ENCODE measurements around the gene EHHADH. TPM values are rescaled to one million over a fixed set of nuclear protein-coding genes. Genes with fewer than 3 reads are reported as not detected.

The EHHADH gene
- polyA plus RNA-seq, 1 of the 3 experiments (the other 2 are of a cell fraction), result 2.5 TPM

- Histone ChIP-seq H2AFZ (ENCODE audit: low read depth) (no peak overlapping the region), H3K27me3 (ENCODE audit: insufficient read depth) (no peaks in the 10 kb centered on the region), H3K9ac (no peak overlapping the region), H3K27ac (ENCODE audit: low read depth in 2 of 2, low read length in 1 of 2) (no peak overlapping the region), H3K36me3 (replicated peaks in 1 of 2; ENCODE audit: control insufficient read depth in 1 of 2, insufficient read depth in 2 of 2, low read length in 1 of 2) (peaks cover 3 to 19% of the 10 kb centered on the region in 2 experiments), H3F3A (replicated peaks; ENCODE audit: insufficient read depth) (no peaks in the 10 kb centered on the region), H3K9me3 (peaks cover 13% of the 10 kb centered on the region), H3K4me3 (ENCODE audit: low read depth in 2 of 2, low read length in 1 of 2) (no peak overlapping the region), H3K4me2 (no peak overlapping the region), H3K9me2 (no peaks in the 10 kb centered on the region), H3K79me2 (ENCODE audit: insufficient read depth) (no peaks in the 10 kb centered on the region), H4K20me1 (ENCODE audit: insufficient read depth) (no peaks in the 10 kb centered on the region), H3K4me1 (ENCODE audit: control insufficient read depth in 1 of 2, insufficient read depth in 2 of 2, low read depth in 1 of 2, low read length in 1 of 2) (no peaks in the 10 kb centered on the region)
- ChIA-PET POLR2A (no interaction called here), CTCF (interaction anchor here (0.7 to 2.3 kb wide), 4 partner anchors 17 to 57 kb away, joined by 3 to 6 read pairs (median 4); partner anchors contain the start of gene EHHADH)
- TF ChIP-seq ZBTB33 (IDR thresholded peaks at IDR 0.05; ENCODE audit: borderline replicate concordance, low read depth), result no peak
- TF ChIP-seq RFX5 (IDR thresholded peaks at IDR 0.05; ENCODE audit: low read length), result no peak
- no peak for TF ChIP-seq JUND (IDR thresholded peaks at IDR 0.05)
- TF ChIP-seq GABPA (IDR thresholded peaks at IDR 0.05; ENCODE audit: low read depth), result no peak
- no peak for TF ChIP-seq MAX (IDR thresholded peaks at IDR 0.05; ENCODE audit: low read depth)
- TF ChIP-seq NFIC (IDR thresholded peaks at IDR 0.05; ENCODE audit: borderline replicate concordance), result no peak
- no peak for TF ChIP-seq POLR2AphosphoS5 (IDR thresholded peaks at IDR 0.05; ENCODE audit: low read depth, low read length)
- TF ChIP-seq CTCF (IDR thresholded peaks at IDR 0.05), result no peak
- TF ChIP-seq USF2 (IDR thresholded peaks at IDR 0.05; ENCODE audit: borderline replicate concordance, low read depth, low read length), result no peak
- no peak for TF ChIP-seq RCOR1 (IDR thresholded peaks at IDR 0.05; ENCODE audit: low read length)
- TF ChIP-seq TEAD4 (IDR thresholded peaks at IDR 0.05; ENCODE audit: borderline replicate concordance, insufficient read depth), result no peak
- no peak for TF ChIP-seq IRF3 (IDR thresholded peaks at IDR 0.05; ENCODE audit: low read depth, low read length)
- no peak for TF ChIP-seq USF1 (IDR thresholded peaks at IDR 0.05; ENCODE audit: borderline replicate concordance, low read depth)
- TF ChIP-seq MEF2A (IDR thresholded peaks at IDR 0.05; ENCODE audit: borderline replicate concordance, low read depth), result no peak
- no peak for TF ChIP-seq TCF12 (IDR thresholded peaks at IDR 0.05)
- TF ChIP-seq FOSL2 (IDR thresholded peaks at IDR 0.05; ENCODE audit: borderline replicate concordance, low read depth), result no peak
- TF ChIP-seq SMC3 (IDR thresholded peaks at IDR 0.05; ENCODE audit: low read depth, low read length), result no peak
- TF ChIP-seq FOXM1 (IDR thresholded peaks at IDR 0.05; ENCODE audit: low read depth), result no peak
- no peak for TF ChIP-seq NRF1 (IDR thresholded peaks at IDR 0.05; ENCODE audit: low read depth, low read length)
- TF ChIP-seq GATA2 (CRISPR knock-in tag; IDR thresholded peaks at IDR 0.05), result no peak
- no peak for DNase-seq
Measured at GRCh38 chr3:185236969-185237368, 16.9 kb downstream of the EHHADH start.
